Measurements from ENCODE around the gene DCD. TPM values are rescaled to one million over a fixed set of nuclear protein-coding genes. Genes with fewer than 3 reads are reported as not detected.

DCD gene
- total and polyA plus RNA-seq, 10 of the 15 experiments (the other 5 are each of a cell fraction or from before 2014, with no cell fraction given): not detected

- no peak overlapping the region for H3K4me2 ChIP-seq (ENCODE audit: control insufficient read depth, insufficient read depth)
- H3K4me3 ChIP-seq: no peak overlapping the region
- no peaks in the 10 kb centered on the region for H3K4me1 ChIP-seq (ENCODE audit: control insufficient read depth, insufficient read depth, low read length)
- BruUV-seq (replicated peaks): no TSS peak
- ChIA-PET POLR2A (no interaction called here), CTCF (interaction anchor here (1.0 to 6.3 kb wide), 8 partner anchors 9 to 470 kb away, joined by 3 to 45 read pairs (median 4); no protein-coding TSS in a partner anchor), RAD21 (ENCODE audit: unreplicated experiment) (no interaction called here), SMC1A (ENCODE audit: uncharacterized antibody, unreplicated experiment) (interaction anchor here (0.8 kb wide), 1 partner anchor 9 kb away, joined by 4 read pairs; no protein-coding TSS in a partner anchor)
- no peak overlapping the region for H3K27ac ChIP-seq (ENCODE audit: control insufficient read depth, insufficient read depth)
- H3K36me3 ChIP-seq (ENCODE audit: control insufficient read depth in 2 of 2, insufficient read depth in 2 of 2, low read length in 1 of 2): no peaks in the 10 kb centered on the region
- WGBS (ENCODE audit: insufficient coverage, insufficient replicate concordance, low lambda C conversion rate, missing lambda C conversion rate): 10% methylated on average over 4 of the region's 4 CpGs
- 0 out of 3 replicates have a peak, but pooled peaks have one; percentile 31 for ATAC-seq
- H3K9ac ChIP-seq (ENCODE audit: control insufficient read depth, insufficient read depth, low read length): no peak overlapping the region
- DNase-seq (ENCODE audit: low read depth, low spot score): no peak
- intact Hi-C loops (cut with micrococcal nuclease; ENCODE audit: unreplicated experiment) (loop anchor here (2.0 to 5.0 kb wide), 2 partner anchors 355 to 471 kb away; no protein-coding TSS in a partner anchor), in situ Hi-C loops (cut with MboI) (no loop called here)
- H3K9me3 ChIP-seq (replicated peaks; ENCODE audit: control insufficient read depth, insufficient read depth, low read length): no peaks in the 10 kb centered on the region
- H3K79me2 ChIP-seq (ENCODE audit: control insufficient read depth, insufficient read depth, low read length): no peaks in the 10 kb centered on the region
- FAIRE-seq: no peak
- H2AFZ ChIP-seq (ENCODE audit: control insufficient read depth, low read depth, low read length): no peak overlapping the region
- no peaks in the 10 kb centered on the region for H4K20me1 ChIP-seq (ENCODE audit: control insufficient read depth, insufficient read depth)
- no peaks in the 10 kb centered on the region; a peak in 1 of 4 replicates for H3K27me3 ChIP-seq (replicated peaks in 1 of 2; ENCODE audit: control insufficient read depth in 2 of 2, insufficient read depth in 2 of 2, low read length in 1 of 2)
- TF ChIP-seq FOS (IDR thresholded peaks at IDR 0.05; ENCODE audit: borderline replicate concordance, extremely low read depth, insufficient read length): no peak
- no peak for TF ChIP-seq POLR2AphosphoS5 (IDR thresholded peaks at IDR 0.05; ENCODE audit: low read length)
- TF ChIP-seq NR2C2 (IDR thresholded peaks at IDR 0.05; ENCODE audit: borderline replicate concordance, control insufficient read depth, insufficient read length, low read depth): no peak
- no peak for TF ChIP-seq KLF5 (IDR thresholded peaks at IDR 0.05; ENCODE audit: partially characterized antibody)
- TF ChIP-seq NR2F1 (conservative IDR thresholded peaks at IDR 0.05): no peak
- no peak for TF ChIP-seq IRF5 (IDR thresholded peaks at IDR 0.05; ENCODE audit: borderline replicate concordance)
Observed at GRCh38 chr12:54601841-54602240, 46.3 kb downstream of the DCD start.
